Measurements from ENCODE around the gene UGT1A4. TPM values are rescaled to one million over a fixed set of nuclear protein-coding genes. Genes with fewer than 3 reads are reported as not detected.

Gene UGT1A4
- total RNA-seq, 1 experiment from 2014 or later = not detected

GRCh38 chr2:233793465-233794127 is 75.1 kb downstream of the UGT1A4 start:
- no peak overlapping the region for H4K5ac ChIP-seq (ENCODE audit: insufficient read length, low read depth, low read length)
- H3K4me2 ChIP-seq (ENCODE audit: insufficient read depth, insufficient read length, low read length) = no peak overlapping the region
- no peaks in the 10 kb centered on the region for H3K79me2 ChIP-seq (ENCODE audit: insufficient read depth, low read length)
- no peaks in the 10 kb centered on the region for H3K27me3 ChIP-seq (ENCODE audit: insufficient read depth, low read length)
- no peak overlapping the region for H4K8ac ChIP-seq (replicated peaks; ENCODE audit: insufficient read length, low read depth, low read length)
- H3K23ac ChIP-seq (ENCODE audit: insufficient read length, low read depth, low read length) = no peak overlapping the region
- TF ChIP-seq, protein P1, sequence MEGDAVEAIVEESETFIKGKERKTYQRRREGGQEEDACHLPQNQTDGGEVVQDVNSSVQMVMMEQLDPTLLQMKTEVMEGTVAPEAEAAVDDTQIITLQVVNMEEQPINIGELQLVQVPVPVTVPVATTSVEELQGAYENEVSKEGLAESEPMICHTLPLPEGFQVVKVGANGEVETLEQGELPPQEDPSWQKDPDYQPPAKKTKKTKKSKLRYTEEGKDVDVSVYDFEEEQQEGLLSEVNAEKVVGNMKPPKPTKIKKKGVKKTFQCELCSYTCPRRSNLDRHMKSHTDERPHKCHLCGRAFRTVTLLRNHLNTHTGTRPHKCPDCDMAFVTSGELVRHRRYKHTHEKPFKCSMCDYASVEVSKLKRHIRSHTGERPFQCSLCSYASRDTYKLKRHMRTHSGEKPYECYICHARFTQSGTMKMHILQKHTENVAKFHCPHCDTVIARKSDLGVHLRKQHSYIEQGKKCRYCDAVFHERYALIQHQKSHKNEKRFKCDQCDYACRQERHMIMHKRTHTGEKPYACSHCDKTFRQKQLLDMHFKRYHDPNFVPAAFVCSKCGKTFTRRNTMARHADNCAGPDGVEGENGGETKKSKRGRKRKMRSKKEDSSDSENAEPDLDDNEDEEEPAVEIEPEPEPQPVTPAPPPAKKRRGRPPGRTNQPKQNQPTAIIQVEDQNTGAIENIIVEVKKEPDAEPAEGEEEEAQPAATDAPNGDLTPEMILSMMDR (conservative IDR thresholded peaks at IDR 0.05) = no peak
- H4K20me1 ChIP-seq (ENCODE audit: control insufficient read depth, insufficient read depth, insufficient read length) = no peaks in the 10 kb centered on the region
- peaks cover 0 to 3% of the 10 kb centered on the region in 2 experiments; a peak in 3 of 5 replicates for H3K9me3 Mint-ChIP-seq
- H2BK120ac ChIP-seq (ENCODE audit: low read depth, low read length, poor library complexity, severe bottlenecking) = no peak overlapping the region
- H2BK15ac ChIP-seq (ENCODE audit: low read depth, low read length) = no peak overlapping the region
- H3K9ac ChIP-seq (ENCODE audit: extremely low read depth, insufficient read length, low read length) = no peak overlapping the region
- H3K9me3 ChIP-seq (ENCODE audit: control insufficient read depth, low read depth, low read length) = no peaks in the 10 kb centered on the region
- H2BK12ac ChIP-seq (ENCODE audit: insufficient read length, low read depth, low read length) = no peak overlapping the region
- H3K27ac ChIP-seq (ENCODE audit: insufficient read length, low read depth, low read length) = no peak overlapping the region
- no CpG with 5 or more reads among the region's 18 CpGs for WGBS (ENCODE audit: extremely low coverage, insufficient read length, low lambda C conversion rate)
- no peaks in the 10 kb centered on the region for H3K79me1 ChIP-seq (ENCODE audit: insufficient read depth, low read depth, low read length, poor library complexity, severe bottlenecking)
- H3K27ac Mint-ChIP-seq = no peak overlapping the region; a peak in 1 of 7 replicates
- H3K4ac ChIP-seq (ENCODE audit: low read depth, low read length) = no peak overlapping the region
- no peak overlapping the region for H3K18ac ChIP-seq (ENCODE audit: insufficient read length, low read depth, low read length)
- no peak overlapping the region for H2BK5ac ChIP-seq (ENCODE audit: insufficient read length, low read length)
- H2AFZ ChIP-seq (ENCODE audit: low read length) = no peak overlapping the region
- no peak overlapping the region for H2BK20ac ChIP-seq (ENCODE audit: low read depth, low read length, poor library complexity, severe bottlenecking)
- no peaks in the 10 kb centered on the region for H3K4me1 ChIP-seq (ENCODE audit: insufficient read depth, low read length)
- no peak overlapping the region for H4K91ac ChIP-seq (ENCODE audit: insufficient read length, low read depth, low read length)
- H3K27me3 Mint-ChIP-seq (ENCODE audit: low read depth) = peaks cover 14% of the 10 kb centered on the region
- no peak overlapping the region; the same call in 1 of the 2 replicates for H3K14ac ChIP-seq (ENCODE audit: insufficient read depth, low read length)
- H2AK5ac ChIP-seq (ENCODE audit: insufficient read length, low read length) = no peak overlapping the region
- H3T11ph ChIP-seq (ENCODE audit: low read length) = no peak overlapping the region
- H3K4me1 Mint-ChIP-seq = no peaks in the 10 kb centered on the region
- H3K36me3 Mint-ChIP-seq (ENCODE audit: insufficient read depth in 1 of 3, low read depth in 3 of 3) = no peaks in the 10 kb centered on the region; a peak in 1 of 7 replicates
- no peak overlapping the region for H3K4me3 Mint-ChIP-seq
- H3K23me2 ChIP-seq (ENCODE audit: insufficient read length, low read depth, low read length, poor library complexity, severe bottlenecking) = no peaks in the 10 kb centered on the region
- H3K56ac ChIP-seq (ENCODE audit: insufficient read length, low read depth, low read length) = no peak overlapping the region
- peak; percentile 21 for DNase-seq
